ENCODE data around the gene PKDREJ. TPM values are rescaled to one million over a fixed set of nuclear protein-coding genes. Genes with fewer than 3 reads are reported as not detected.

Gene PKDREJ
- total and polyA plus RNA-seq, 10 donors, result 0.02 to 0.06 (median 0.02) TPM; not detected in 7

GRCh38 chr22:46278656-46279645, 15.8 kb upstream of the PKDREJ start:
- Histone ChIP-seq H3K36me3 (peaks cover 6 to 98% (median 76%) of the 10 kb centered on the region in 6 donors), H3K9me3 (no peaks in the 10 kb centered on the region), H3K4me1 (peaks cover 0 to 68% (median 20%) of the 10 kb centered on the region in 6 donors), H3K27me3 (replicated peaks in 1 of 7) (no peaks in the 10 kb centered on the region), H3K27ac (peak overlapping the region in 3 of 8 donors; percentile 78 to 86 (median 84)), H3K4me3 (no peak overlapping the region)
- intact Hi-C loops (cut with DNase I; ENCODE audit: low total_unique reads), result no loop called here
- 86 to 96% (median 92%) methylated on average over 18 to 22 of the region's 22 CpGs for WGBS, 5 donors
- TF ChIP-seq POLR2A (IDR thresholded peaks at IDR 0.05) (no peak), POLR2AphosphoS5 (IDR thresholded peaks at IDR 0.05) (no peak), CTCF (IDR thresholded peaks at IDR 0.05 in 8 of 11, conservative IDR thresholded peaks at IDR 0.05 in 3 of 11) (no peak)
- no peak for DNase-seq

GRCh38 chr22:46276563-46276962, 13.4 kb upstream of the PKDREJ start:
- Histone ChIP-seq H3K4me3 (no peak overlapping the region), H3K27me3 (replicated peaks in 1 of 7) (no peaks in the 10 kb centered on the region), H3K4me1 (peaks cover 0 to 48% (median 20%) of the 10 kb centered on the region in 6 donors), H3K9me3 (no peaks in the 10 kb centered on the region), H3K27ac (no peak overlapping the region), H3K36me3 (peaks cover 6 to 98% (median 74%) of the 10 kb centered on the region in 6 donors)
- DNase-seq, result no peak
- intact Hi-C loops (cut with DNase I; ENCODE audit: low total_unique reads), result no loop called here
- 94 to 97% (median 96%) methylated on average over 7 of the region's 7 CpGs for WGBS, 5 donors
- TF ChIP-seq POLR2A (IDR thresholded peaks at IDR 0.05), result no peak
- no peak for TF ChIP-seq POLR2AphosphoS5 (IDR thresholded peaks at IDR 0.05)
- TF ChIP-seq CTCF (IDR thresholded peaks at IDR 0.05 in 8 of 11, conservative IDR thresholded peaks at IDR 0.05 in 3 of 11), result no peak

GRCh38 chr22:46275455-46276122, 12.4 kb upstream of the PKDREJ start:
- DNase-seq, result no peak
- no peaks in the 10 kb centered on the region for H3K9me3 ChIP-seq
- 72 to 92% (median 78%) methylated on average over 3 of the region's 3 CpGs for WGBS, 5 donors
- intact Hi-C loops (cut with DNase I; ENCODE audit: low total_unique reads), result no loop called here
- H3K27me3 ChIP-seq (replicated peaks in 1 of 7), result no peaks in the 10 kb centered on the region
- H3K4me1 ChIP-seq, result peaks cover 0 to 38% (median 15%) of the 10 kb centered on the region in 6 donors
- H3K27ac ChIP-seq, result no peak overlapping the region
- H3K4me3 ChIP-seq, result no peak overlapping the region
- TF ChIP-seq CTCF (IDR thresholded peaks at IDR 0.05 in 8 of 11, conservative IDR thresholded peaks at IDR 0.05 in 3 of 11) (no peak), POLR2AphosphoS5 (IDR thresholded peaks at IDR 0.05) (no peak), POLR2A (IDR thresholded peaks at IDR 0.05) (no peak)
- H3K36me3 ChIP-seq, result peaks cover 6 to 96% (median 70%) of the 10 kb centered on the region in 6 donors

All from spleen (tissue), 11 donors.